BE2C (cell line): ENCODE data around the gene HK2.

ENCODE experiments used
- DNase-seq: peaks from one replicate; pipeline ENCODE4 v3.0.0-alpha.2; 2020
- H3K27me3 ChIP-seq: fragments of 250-450 bp; sonication (Bioruptor Pico); 2 replicates; pipeline ENCODE4 v1.5.1; 2020; ENCODE audit warnings: mild to moderate bottlenecking
- H3K36me3 ChIP-seq: fragments of 250-450 bp; sonication (Bioruptor Pico); 2 replicates; pipeline ENCODE4 v1.5.1; 2020; ENCODE audit warnings: mild to moderate bottlenecking
- H3K4me1 ChIP-seq: fragments of 250-450 bp; sonication (Bioruptor Pico); 2 replicates; pipeline ENCODE4 v1.5.1; 2020
- H3K4me3 ChIP-seq: 2 replicates; pipeline ENCODE4 v1.5.1; 2011; ENCODE audit warnings: low read depth, low read length
- H3K9me3 ChIP-seq: fragments of 250-450 bp; sonication (Bioruptor Pico); 2 replicates; pipeline ENCODE4 v1.5.1; 2020
- CTCF ChIP-seq: IDR thresholded peaks from 2 replicates; pipeline ENCODE4 v1.5.1; 2012; ENCODE audit warnings: mild to moderate bottlenecking, low read depth, low read length

The HK2 gene

GRCh38 chr2:74880054-74880728 is 46.3 kb downstream of the HK2 start:
- Histone ChIP-seq H3K27me3 (no peaks in the 10 kb centered on the region), H3K9me3 (no peaks in the 10 kb centered on the region), H3K36me3 (peaks cover 39% of the 10 kb centered on the region), H3K4me3 (no peak overlapping the region), H3K4me1 (no peaks in the 10 kb centered on the region)
- DNase-seq: no peak
- no peak for TF ChIP-seq CTCF

- no peaks in the 10 kb centered on the region for H3K27me3 ChIP-seq
- no peak for TF ChIP-seq CTCF
- H3K4me1 ChIP-seq: no peaks in the 10 kb centered on the region
- no peak for DNase-seq
- no peaks in the 10 kb centered on the region for H3K9me3 ChIP-seq
- peaks cover 42% of the 10 kb centered on the region for H3K36me3 ChIP-seq
- no peak overlapping the region for H3K4me3 ChIP-seq
Measured at GRCh38 chr2:74881176-74881575, 47.2 kb downstream of the HK2 start.

- Histone ChIP-seq H3K36me3 (peaks cover 40% of the 10 kb centered on the region), H3K27me3 (no peaks in the 10 kb centered on the region), H3K4me3 (no peak overlapping the region), H3K4me1 (no peaks in the 10 kb centered on the region), H3K9me3 (no peaks in the 10 kb centered on the region)
- TF ChIP-seq CTCF: no peak
- DNase-seq: no peak
Measured at GRCh38 chr2:74881626-74882298, 47.8 kb downstream of the HK2 start.

GRCh38 chr2:74882299-74882687 is 48.4 kb downstream of the HK2 start:
- Histone ChIP-seq H3K9me3 (no peaks in the 10 kb centered on the region), H3K27me3 (no peaks in the 10 kb centered on the region), H3K4me3 (no peak overlapping the region), H3K4me1 (no peaks in the 10 kb centered on the region), H3K36me3 (peaks cover 39% of the 10 kb centered on the region)
- DNase-seq: no peak
- no peak for TF ChIP-seq CTCF

GRCh38 chr2:74883011-74883410 is 49.1 kb downstream of the HK2 start:
- no peak for TF ChIP-seq CTCF
- H3K36me3 ChIP-seq: peaks cover 32% of the 10 kb centered on the region
- no peak overlapping the region for H3K4me3 ChIP-seq
- H3K9me3 ChIP-seq: no peaks in the 10 kb centered on the region
- H3K27me3 ChIP-seq: no peaks in the 10 kb centered on the region
- no peaks in the 10 kb centered on the region for H3K4me1 ChIP-seq
- no peak for DNase-seq

GRCh38 chr2:74884118-74884762 is 50.3 kb downstream of the HK2 start:
- TF ChIP-seq CTCF: no peak
- Histone ChIP-seq H3K36me3 (peaks cover 29% of the 10 kb centered on the region), H3K4me1 (no peaks in the 10 kb centered on the region), H3K27me3 (no peaks in the 10 kb centered on the region), H3K9me3 (no peaks in the 10 kb centered on the region), H3K4me3 (no peak overlapping the region)
- DNase-seq: no peak
